ENCODE data around the gene CEP131.
A peak's percentile ranks its signal among the peaks of the same experiment; 100 is the strongest.

Gene CEP131

GRCh38 chr17:81143717-81144422 lies 78.9 kb downstream of the CEP131 start:
- DNase-seq = no peak

- no peak for DNase-seq
Measured at GRCh38 chr17:81143200-81143527, 79.6 kb downstream of the CEP131 start.

DNA sequence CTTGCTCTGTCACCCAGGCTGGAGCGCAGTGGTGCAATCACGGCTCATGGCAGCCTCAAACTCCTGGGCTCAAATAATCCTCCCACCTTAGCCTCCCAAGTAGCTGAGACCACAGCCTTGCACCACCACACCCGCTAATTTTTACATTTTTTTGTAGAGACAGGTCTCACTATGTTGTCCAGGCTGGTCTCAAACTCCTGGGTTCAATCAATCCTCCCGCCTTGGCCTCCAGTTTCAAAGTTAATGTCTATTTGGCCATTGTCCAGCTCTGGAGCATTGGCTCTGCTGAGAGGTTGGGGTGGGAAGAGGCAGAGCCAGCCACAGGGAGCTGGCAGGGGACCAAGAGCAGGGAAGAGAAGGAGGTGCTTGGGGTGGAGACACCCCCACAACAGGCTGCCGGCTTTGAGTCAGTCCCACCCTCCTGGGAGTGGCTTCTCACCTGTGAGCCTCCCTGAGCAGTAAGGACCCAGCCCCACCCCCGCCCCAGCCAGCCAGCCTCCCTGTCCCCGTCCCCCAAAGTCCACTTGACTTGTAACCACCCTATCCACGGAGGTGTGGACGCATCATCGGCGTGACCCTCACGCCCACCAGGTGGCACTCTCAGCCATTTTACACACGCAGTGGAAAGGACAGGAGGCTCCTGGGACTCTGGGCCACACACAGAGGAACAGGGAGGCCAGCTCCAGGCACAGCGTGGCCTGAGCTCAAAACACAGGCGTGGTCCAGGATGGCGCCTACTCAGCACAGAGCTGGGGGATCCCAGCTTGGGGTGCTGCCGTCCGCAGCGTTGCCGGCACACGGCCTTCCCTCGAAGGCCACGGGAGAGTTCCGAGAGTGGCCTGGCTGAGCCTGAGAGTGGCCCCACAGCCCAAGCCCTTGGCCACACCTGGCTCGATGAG lies 80.2 kb downstream of the CEP131 start:
- peak in 1 of 2 experiments; percentile 45 for DNase-seq

- DNase-seq = no peak
Measured at GRCh38 chr17:81140695-81141094, 82.1 kb downstream of the CEP131 start.

- DNase-seq = no peak
Measured at GRCh38 chr17:81140018-81140417, 82.7 kb downstream of the CEP131 start.
